ENCODE results near the gene PCDHB7.

DNA sequence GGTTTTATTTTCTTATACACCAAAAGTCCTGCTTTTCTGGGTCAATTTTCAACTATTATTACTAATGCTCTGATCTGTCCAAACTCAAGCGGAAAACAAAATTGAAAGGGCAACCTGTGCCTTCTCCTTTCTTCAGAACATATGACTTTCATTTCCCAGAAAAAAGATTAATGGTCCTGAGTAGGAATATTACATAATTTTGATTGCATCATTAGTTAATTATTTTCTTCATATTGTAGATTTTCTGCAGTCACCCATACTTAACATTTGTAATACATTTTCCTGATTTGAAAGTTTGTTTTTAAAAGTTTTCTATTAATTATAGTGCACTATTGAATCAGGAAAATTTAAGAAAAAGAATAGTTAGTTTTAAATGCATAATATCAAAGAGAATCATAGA is 3.5 kb downstream of the PCDHB7 start:
- TF ChIP-seq RAD21 (IDR thresholded peaks at IDR 0.05; ENCODE audit: low read depth) (no peak), TCF12 (IDR thresholded peaks at IDR 0.05; ENCODE audit: low read depth) (no peak), YY1 (IDR thresholded peaks at IDR 0.05; ENCODE audit: low read depth) (no peak)
- TF ChIP-seq, protein P1, sequence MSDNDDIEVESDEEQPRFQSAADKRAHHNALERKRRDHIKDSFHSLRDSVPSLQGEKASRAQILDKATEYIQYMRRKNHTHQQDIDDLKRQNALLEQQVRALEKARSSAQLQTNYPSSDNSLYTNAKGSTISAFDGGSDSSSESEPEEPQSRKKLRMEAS (IDR thresholded peaks at IDR 0.05), result no peak
- TF ChIP-seq, protein P2, sequence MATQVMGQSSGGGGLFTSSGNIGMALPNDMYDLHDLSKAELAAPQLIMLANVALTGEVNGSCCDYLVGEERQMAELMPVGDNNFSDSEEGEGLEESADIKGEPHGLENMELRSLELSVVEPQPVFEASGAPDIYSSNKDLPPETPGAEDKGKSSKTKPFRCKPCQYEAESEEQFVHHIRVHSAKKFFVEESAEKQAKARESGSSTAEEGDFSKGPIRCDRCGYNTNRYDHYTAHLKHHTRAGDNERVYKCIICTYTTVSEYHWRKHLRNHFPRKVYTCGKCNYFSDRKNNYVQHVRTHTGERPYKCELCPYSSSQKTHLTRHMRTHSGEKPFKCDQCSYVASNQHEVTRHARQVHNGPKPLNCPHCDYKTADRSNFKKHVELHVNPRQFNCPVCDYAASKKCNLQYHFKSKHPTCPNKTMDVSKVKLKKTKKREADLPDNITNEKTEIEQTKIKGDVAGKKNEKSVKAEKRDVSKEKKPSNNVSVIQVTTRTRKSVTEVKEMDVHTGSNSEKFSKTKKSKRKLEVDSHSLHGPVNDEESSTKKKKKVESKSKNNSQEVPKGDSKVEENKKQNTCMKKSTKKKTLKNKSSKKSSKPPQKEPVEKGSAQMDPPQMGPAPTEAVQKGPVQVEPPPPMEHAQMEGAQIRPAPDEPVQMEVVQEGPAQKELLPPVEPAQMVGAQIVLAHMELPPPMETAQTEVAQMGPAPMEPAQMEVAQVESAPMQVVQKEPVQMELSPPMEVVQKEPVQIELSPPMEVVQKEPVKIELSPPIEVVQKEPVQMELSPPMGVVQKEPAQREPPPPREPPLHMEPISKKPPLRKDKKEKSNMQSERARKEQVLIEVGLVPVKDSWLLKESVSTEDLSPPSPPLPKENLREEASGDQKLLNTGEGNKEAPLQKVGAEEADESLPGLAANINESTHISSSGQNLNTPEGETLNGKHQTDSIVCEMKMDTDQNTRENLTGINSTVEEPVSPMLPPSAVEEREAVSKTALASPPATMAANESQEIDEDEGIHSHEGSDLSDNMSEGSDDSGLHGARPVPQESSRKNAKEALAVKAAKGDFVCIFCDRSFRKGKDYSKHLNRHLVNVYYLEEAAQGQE (IDR thresholded peaks at IDR 0.05; ENCODE audit: low read depth), result no peak

Measured in Ishikawa (cell line).